ENCODE data around the gene DCAF11. TPM values are rescaled to one million over a fixed set of nuclear protein-coding genes. Genes with fewer than 3 reads are reported as not detected.

Gene DCAF11
- total RNA-seq, 2 experiments from 2014 or later = 85.6 to 91.8 TPM

GRCh38 chr14:24150993-24151392 lies 36.4 kb downstream of the DCAF11 start:
- no peaks in the 10 kb centered on the region for H3K9me3 Mint-ChIP-seq
- H3K27me3 Mint-ChIP-seq = no peaks in the 10 kb centered on the region
- no peak overlapping the region for H3K4me3 Mint-ChIP-seq
- CTCF ChIA-PET = interaction anchor here (0.6 to 3.9 kb wide), 3 partner anchors 10 to 42 kb away, joined by 3 to 31 read pairs (median 3); partner anchors contain the start of gene IRF9
- no peak for DNase-seq
- intact Hi-C loops (cut with micrococcal nuclease) = no loop called here
- POLR2A ChIA-PET = interaction anchor here (1.0 to 3.4 kb wide), 2 partner anchors 10 to 14 kb away, joined by 5 to 15 read pairs; partner anchors contain the start of gene IRF9
- peaks cover 46% of the 10 kb centered on the region for H3K36me3 Mint-ChIP-seq
- peaks cover 25% of the 10 kb centered on the region for H3K4me1 Mint-ChIP-seq (ENCODE audit: low read depth)
- H3K27ac Mint-ChIP-seq = no peak overlapping the region

GRCh38 chr14:24151404-24152080 lies 37.0 kb downstream of the DCAF11 start:
- Mint-ChIP-seq H3K9me3 (no peaks in the 10 kb centered on the region), H3K4me1 (ENCODE audit: low read depth) (peaks cover 25% of the 10 kb centered on the region), H3K27me3 (no peaks in the 10 kb centered on the region), H3K36me3 (peaks cover 45% of the 10 kb centered on the region), H3K27ac (no peak overlapping the region), H3K4me3 (no peak overlapping the region)
- CTCF ChIA-PET = interaction anchor here (1.0 to 3.9 kb wide), 3 partner anchors 10 to 43 kb away, joined by 3 to 31 read pairs (median 4); partner anchors contain the start of genes EMC9 and IRF9
- no peak for DNase-seq
- POLR2A ChIA-PET = interaction anchor here (1.0 to 3.4 kb wide), 2 partner anchors 9 to 15 kb away, joined by 5 to 15 read pairs; partner anchors contain the start of gene IRF9
- intact Hi-C loops (cut with micrococcal nuclease) = no loop called here

GRCh38 chr14:24155100-24155499 lies 40.5 kb downstream of the DCAF11 start:
- CTCF ChIA-PET = interaction anchor here (1.2 to 1.9 kb wide), 2 partner anchors 9 to 49 kb away, joined by 3 to 7 read pairs; partner anchors contain the start of genes PSME2 and RNF31
- peaks cover 7% of the 10 kb centered on the region for H3K4me1 Mint-ChIP-seq (ENCODE audit: low read depth)
- POLR2A ChIA-PET = interaction anchor here (1.1 to 1.5 kb wide), 2 partner anchors 18 to 32 kb away, joined by 3 to 4 read pairs; partner anchors contain the start of gene PSME1
- intact Hi-C loops (cut with micrococcal nuclease) = no loop called here
- no peaks in the 10 kb centered on the region for H3K9me3 Mint-ChIP-seq
- no peak for DNase-seq
- H3K4me3 Mint-ChIP-seq = no peak overlapping the region
- no peaks in the 10 kb centered on the region for H3K27me3 Mint-ChIP-seq
- peaks cover 49% of the 10 kb centered on the region for H3K36me3 Mint-ChIP-seq
- H3K27ac Mint-ChIP-seq = peak overlapping the region; percentile 2

GRCh38 chr14:24156840-24157239 lies 42.3 kb downstream of the DCAF11 start:
- Mint-ChIP-seq H3K36me3 (peaks cover 51% of the 10 kb centered on the region), H3K4me1 (ENCODE audit: low read depth) (peaks cover 9% of the 10 kb centered on the region), H3K27me3 (no peaks in the 10 kb centered on the region), H3K27ac (peak overlapping the region; percentile 44), H3K4me3 (no peak overlapping the region), H3K9me3 (no peaks in the 10 kb centered on the region)
- POLR2A ChIA-PET = interaction anchor here (0.6 to 2.0 kb wide), 3 partner anchors 10 to 15 kb away, joined by 3 to 5 read pairs (median 3); partner anchors contain the start of genes EMC9, PSME2 and RNF31
- no peak for DNase-seq
- CTCF ChIA-PET = interaction anchor here (0.7 kb wide), 1 partner anchor 99 kb away, joined by 3 read pairs; no protein-coding TSS in a partner anchor
- intact Hi-C loops (cut with micrococcal nuclease) = no loop called here

- H3K4me1 Mint-ChIP-seq (ENCODE audit: low read depth) = peaks cover 14% of the 10 kb centered on the region
- ChIA-PET CTCF (no interaction called here), POLR2A (interaction anchor here (0.6 to 2.0 kb wide), 3 partner anchors 10 to 16 kb away, joined by 3 to 5 read pairs (median 3); partner anchors contain the start of genes EMC9, PSME2 and RNF31)
- no peaks in the 10 kb centered on the region for H3K9me3 Mint-ChIP-seq
- peaks cover 54% of the 10 kb centered on the region for H3K36me3 Mint-ChIP-seq
- H3K27me3 Mint-ChIP-seq = no peaks in the 10 kb centered on the region
- H3K4me3 Mint-ChIP-seq = no peak overlapping the region
- DNase-seq = no peak
- intact Hi-C loops (cut with micrococcal nuclease) = no loop called here
- peak overlapping the region; percentile 36 for H3K27ac Mint-ChIP-seq
Observed at GRCh38 chr14:24157331-24157730, 42.8 kb downstream of the DCAF11 start.

GRCh38 chr14:24159777-24160498 lies 45.4 kb downstream of the DCAF11 start:
- CTCF ChIA-PET = interaction anchor here (1.0 to 4.6 kb wide), 18 partner anchors 9 to 151 kb away, joined by 3 to 76 read pairs (median 16); partner anchors contain the start of genes DCAF11, EMC9, IPO4 and LTB4R2
- no peak for DNase-seq
- Mint-ChIP-seq H3K4me3 (no peak overlapping the region), H3K36me3 (peaks cover 67% of the 10 kb centered on the region), H3K4me1 (ENCODE audit: low read depth) (peaks cover 32% of the 10 kb centered on the region), H3K27ac (peak overlapping the region; percentile 100), H3K9me3 (no peaks in the 10 kb centered on the region), H3K27me3 (no peaks in the 10 kb centered on the region)
- intact Hi-C loops (cut with micrococcal nuclease) = no loop called here
- POLR2A ChIA-PET = interaction anchor here (0.7 to 4.2 kb wide), 14 partner anchors 9 to 278 kb away, joined by 3 to 60 read pairs (median 14); partner anchors contain the start of genes CHMP4A, DCAF11, EMC9 and IPO4

GRCh38 chr14:24160499-24160849 lies 45.9 kb downstream of the DCAF11 start:
- H3K4me3 Mint-ChIP-seq = no peak overlapping the region
- ChIA-PET CTCF (interaction anchor here (1.0 to 4.6 kb wide), 24 partner anchors 9 to 233 kb away, joined by 3 to 76 read pairs (median 10); partner anchors contain the start of genes CARMIL3, CHMP4A, DCAF11 and EMC9), POLR2A (interaction anchor here (0.7 to 4.2 kb wide), 20 partner anchors 10 to 277 kb away, joined by 3 to 60 read pairs (median 8); partner anchors contain the start of genes CHMP4A, DCAF11, EMC9 and IPO4)
- H3K27ac Mint-ChIP-seq = peak overlapping the region; percentile 100
- no peaks in the 10 kb centered on the region for H3K27me3 Mint-ChIP-seq
- intact Hi-C loops (cut with micrococcal nuclease) = no loop called here
- peaks cover 70% of the 10 kb centered on the region for H3K36me3 Mint-ChIP-seq
- no peak for DNase-seq
- H3K9me3 Mint-ChIP-seq = no peaks in the 10 kb centered on the region
- peaks cover 36% of the 10 kb centered on the region for H3K4me1 Mint-ChIP-seq (ENCODE audit: low read depth)

GRCh38 chr14:24160850-24161804 lies 46.5 kb downstream of the DCAF11 start, which contains the start of gene IRF9:
IRF9 (plus strand) TSS chr14:24161265; CDS start chr14:24162145, 880 bp downstream.
- ChIA-PET CTCF (interaction anchor here (0.6 to 4.6 kb wide), 38 partner anchors 9 to 234 kb away, joined by 3 to 76 read pairs (median 7); partner anchors contain the start of genes CARMIL3, CHMP4A, CIDEB and DCAF11), POLR2A (interaction anchor here (0.6 to 4.2 kb wide), 32 partner anchors 10 to 276 kb away, joined by 3 to 60 read pairs (median 4); partner anchors contain the start of genes CHMP4A, DCAF11, EMC9 and IPO4)
- peak within 1 kb of the TSS; percentile 100 for H3K27ac Mint-ChIP-seq
- H3K4me1 Mint-ChIP-seq (ENCODE audit: low read depth) = peaks cover 37% of the 10 kb centered on the region
- intact Hi-C loops (cut with micrococcal nuclease) = loop anchor here (1.0 kb wide), 12 partner anchors 14 to 281 kb away; partner anchors contain the start of genes CHMP4A, DCAF11, DHRS1 and EMC9
- no peaks in the 10 kb centered on the region for H3K27me3 Mint-ChIP-seq
- DNase-seq = peak; percentile 99
- H3K4me3 Mint-ChIP-seq = peak within 1 kb of the TSS; percentile 97
- no peaks in the 10 kb centered on the region for H3K9me3 Mint-ChIP-seq
- peaks cover 70% of the 10 kb centered on the region for H3K36me3 Mint-ChIP-seq

- peak; percentile 55 for DNase-seq
- peaks cover 69% of the 10 kb centered on the region for H3K36me3 Mint-ChIP-seq
- H3K4me3 Mint-ChIP-seq = peak overlapping the region; percentile 97
- intact Hi-C loops (cut with micrococcal nuclease) = no loop called here
- ChIA-PET CTCF (interaction anchor here (0.7 to 4.6 kb wide), 24 partner anchors 8 to 171 kb away, joined by 3 to 76 read pairs (median 10); partner anchors contain the start of genes CHMP4A, CIDEB, DCAF11 and EMC9), POLR2A (interaction anchor here (0.6 to 4.2 kb wide), 21 partner anchors 9 to 109 kb away, joined by 3 to 60 read pairs (median 4); partner anchors contain the start of genes CHMP4A, DCAF11, EMC9 and IPO4)
- H3K27ac Mint-ChIP-seq = peak overlapping the region; percentile 100
- H3K4me1 Mint-ChIP-seq (ENCODE audit: low read depth) = peaks cover 42% of the 10 kb centered on the region
- no peaks in the 10 kb centered on the region for H3K9me3 Mint-ChIP-seq
- H3K27me3 Mint-ChIP-seq = no peaks in the 10 kb centered on the region
Observed at GRCh38 chr14:24162093-24162492, 47.5 kb downstream of the DCAF11 start.

GRCh38 chr14:24164518-24164991 lies 50.0 kb downstream of the DCAF11 start:
- POLR2A ChIA-PET = interaction anchor here (0.8 to 2.2 kb wide), 4 partner anchors 18 to 30 kb away, joined by 3 to 6 read pairs (median 4); partner anchors contain the start of genes IPO4 and TM9SF1
- Mint-ChIP-seq H3K27me3 (no peaks in the 10 kb centered on the region), H3K4me1 (ENCODE audit: low read depth) (peaks cover 49% of the 10 kb centered on the region), H3K36me3 (peaks cover 70% of the 10 kb centered on the region), H3K27ac (no peak overlapping the region), H3K9me3 (no peaks in the 10 kb centered on the region), H3K4me3 (no peak overlapping the region)
- DNase-seq = no peak
- intact Hi-C loops (cut with micrococcal nuclease) = no loop called here
- CTCF ChIA-PET = no interaction called here
